Measurements from ENCODE around the gene LIN52.

GRCh38 chr14:74238974-74239847 is 154.5 kb downstream of the LIN52 start, which contains the start of gene VSX2:
- TF ChIP-seq HBP1 (CRISPR knock-in tag; IDR thresholded peaks at IDR 0.05; ENCODE audit: low read depth): no peak
- no peak for TF ChIP-seq ZNF710 (CRISPR knock-in tag; IDR thresholded peaks at IDR 0.05; ENCODE audit: borderline replicate concordance)
- no peak for TF ChIP-seq SIN3A (IDR thresholded peaks at IDR 0.05; ENCODE audit: borderline replicate concordance, low read depth, low read length)
- TF ChIP-seq SP4 (CRISPR knock-in tag; IDR thresholded peaks at IDR 0.05): no peak
- TF ChIP-seq ZNF460 (CRISPR knock-in tag; IDR thresholded peaks at IDR 0.05; ENCODE audit: borderline replicate concordance): no peak
- TF ChIP-seq JUND (CRISPR knock-in tag; IDR thresholded peaks at IDR 0.05): no peak
- no peak for TF ChIP-seq HMGA1 (CRISPR knock-in tag; conservative IDR thresholded peaks at IDR 0.05)
- TF ChIP-seq NBN (conservative IDR thresholded peaks at IDR 0.05): no peak

Measured in HepG2 (cell line).